Ramos (cell line): Measurements from ENCODE around the gene NDFIP2.
"Not testable (repeated sequence)": the region's sequence is repeated elsewhere in the genome, so short reads cannot be mapped to it uniquely, and the experiment has no call there.

ENCODE experiments used
- in situ Hi-C: fragments of 300-500 bp; cut with MboI; formaldehyde crosslinking; loops from one replicate; pipeline ENCODE4 v1.14.3; 2022; ENCODE audit warnings: low sequenced_read_pairs; ENCODE audit not compliant: unreplicated experiment

NDFIP2 gene

GRCh38 chr13:79581870-79582315 lies 100.9 kb downstream of the NDFIP2 start:
- in situ Hi-C loops = no loop called here

DNA sequence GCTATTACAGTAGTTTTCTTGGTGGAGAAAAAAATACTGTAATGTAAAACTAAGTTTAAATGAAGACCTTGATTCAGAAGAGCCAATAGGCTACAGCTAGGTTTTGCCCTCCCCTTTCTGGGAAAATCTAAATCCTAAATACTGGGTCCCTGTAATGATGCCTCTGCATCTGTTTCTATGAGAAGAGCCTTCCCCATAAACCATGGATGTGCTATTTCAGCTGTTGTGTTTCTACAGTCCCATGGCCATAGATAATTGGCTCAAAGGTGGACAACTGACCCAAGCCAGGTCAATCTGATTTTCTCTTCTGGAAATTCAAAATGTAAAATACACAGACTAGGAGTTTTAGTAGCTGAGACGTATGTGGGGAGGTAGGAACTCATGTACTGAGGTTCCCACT lies 101.9 kb downstream of the NDFIP2 start:
- in situ Hi-C loops = no loop called here

GRCh38 chr13:79585033-79585432 lies 104.1 kb downstream of the NDFIP2 start:
- in situ Hi-C loops = no loop called here

GRCh38 chr13:79589603-79590393 lies 108.8 kb downstream of the NDFIP2 start:
- in situ Hi-C loops = no loop called here

DNA sequence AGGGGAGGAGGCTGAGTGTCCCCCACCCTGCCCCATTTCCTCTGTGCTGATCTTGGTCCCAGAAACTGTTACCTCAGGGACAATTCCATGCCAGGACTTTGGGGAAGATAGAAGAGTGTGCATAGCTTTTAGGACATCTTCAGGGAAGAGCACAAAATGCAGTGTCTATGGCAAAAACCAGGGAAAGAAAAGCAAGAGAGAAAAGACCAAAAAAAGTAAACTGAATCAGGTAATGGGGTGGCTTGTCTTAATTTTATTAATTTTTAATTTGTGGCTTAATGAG lies 109.4 kb downstream of the NDFIP2 start:
- in situ Hi-C loops = no loop called here

DNA sequence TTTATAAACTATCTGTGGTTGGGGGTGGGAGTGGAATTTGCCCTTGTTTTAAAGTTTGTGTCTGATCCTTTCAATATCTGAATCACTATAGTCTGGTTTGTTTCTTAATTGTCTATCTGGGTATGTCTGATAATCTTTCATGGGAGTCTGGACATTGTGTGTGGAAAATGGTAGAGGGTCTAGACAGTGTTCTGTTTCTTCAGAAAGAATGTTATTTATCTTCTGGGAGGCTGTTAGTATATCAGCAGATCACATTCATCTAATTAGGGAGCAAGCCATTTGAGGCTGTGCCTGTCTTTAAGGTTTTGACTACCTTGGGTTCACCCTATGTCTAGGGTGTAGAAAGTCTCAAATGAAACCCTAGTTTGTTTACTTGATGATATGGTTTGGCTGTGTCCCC lies 110.5 kb downstream of the NDFIP2 start:
- in situ Hi-C loops = no loop called here

DNA sequence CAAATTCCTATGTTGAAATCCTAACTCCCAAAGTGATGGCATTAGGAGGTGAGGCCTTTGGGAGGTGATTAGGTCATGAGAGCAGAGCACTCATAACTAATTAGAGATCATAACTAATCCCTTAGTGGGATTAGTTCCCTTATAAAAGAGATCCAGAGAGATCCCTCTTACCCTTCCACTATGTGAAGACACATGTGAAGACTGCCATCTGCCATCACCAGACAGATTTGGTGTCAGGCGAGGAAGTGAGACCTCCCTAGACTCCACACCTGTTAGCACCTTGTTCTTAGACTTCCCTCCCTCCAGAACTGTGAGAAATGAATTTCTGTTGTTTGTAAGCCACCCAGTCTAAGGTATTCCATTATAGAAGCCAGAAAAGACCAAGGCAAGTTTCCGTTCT lies 112.2 kb downstream of the NDFIP2 start:
- in situ Hi-C loops = no loop called here

- in situ Hi-C loops = no loop called here
These were observed 112.8 kb downstream of the NDFIP2 start for GRCh38 chr13:79593641-79594275.

GRCh38 chr13:79600146-79600545 lies 119.2 kb downstream of the NDFIP2 start:
- in situ Hi-C loops = not testable (repeated sequence)

DNA sequence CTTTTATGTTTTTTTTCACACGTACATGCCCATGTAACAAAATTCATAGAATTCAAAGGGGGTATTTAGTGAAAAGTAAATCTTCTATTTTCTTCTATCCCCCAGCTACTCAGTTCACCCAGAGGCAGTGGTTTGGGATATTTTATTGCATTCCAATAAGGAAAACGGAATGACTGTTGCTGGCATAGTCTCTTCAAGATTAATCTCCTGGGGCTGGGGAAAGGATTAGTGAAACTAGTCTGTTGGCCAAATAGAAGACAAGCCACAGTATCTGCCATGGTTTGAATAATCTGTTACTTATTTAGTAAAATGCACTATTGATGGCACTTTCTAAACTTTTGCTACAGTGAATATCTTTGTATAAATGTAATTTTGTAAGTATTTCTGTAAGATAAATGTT lies 122.0 kb downstream of the NDFIP2 start:
- in situ Hi-C loops = no loop called here

GRCh38 chr13:79604752-79605151 lies 123.8 kb downstream of the NDFIP2 start:
- in situ Hi-C loops = no loop called here
